Globus pallidus (tissue), 1 donor: Measurements from ENCODE around the gene CCNQ.
"Not testable (repeated sequence)": the region's sequence is repeated elsewhere in the genome, so short reads cannot be mapped to it uniquely, and the experiment has no call there.

Source experiments
- DNase-seq: peaks from one replicate; pipeline ENCODE4 v3.0.0-alpha.2; 2015; ENCODE audit warnings: low spot score

CCNQ gene

GRCh38 chrX:153623310-153624029 is 24.5 kb upstream of the CCNQ start:
- no peak for DNase-seq

- DNase-seq = no peak
These were observed 23.8 kb upstream of the CCNQ start for GRCh38 chrX:153622661-153623309.

DNA sequence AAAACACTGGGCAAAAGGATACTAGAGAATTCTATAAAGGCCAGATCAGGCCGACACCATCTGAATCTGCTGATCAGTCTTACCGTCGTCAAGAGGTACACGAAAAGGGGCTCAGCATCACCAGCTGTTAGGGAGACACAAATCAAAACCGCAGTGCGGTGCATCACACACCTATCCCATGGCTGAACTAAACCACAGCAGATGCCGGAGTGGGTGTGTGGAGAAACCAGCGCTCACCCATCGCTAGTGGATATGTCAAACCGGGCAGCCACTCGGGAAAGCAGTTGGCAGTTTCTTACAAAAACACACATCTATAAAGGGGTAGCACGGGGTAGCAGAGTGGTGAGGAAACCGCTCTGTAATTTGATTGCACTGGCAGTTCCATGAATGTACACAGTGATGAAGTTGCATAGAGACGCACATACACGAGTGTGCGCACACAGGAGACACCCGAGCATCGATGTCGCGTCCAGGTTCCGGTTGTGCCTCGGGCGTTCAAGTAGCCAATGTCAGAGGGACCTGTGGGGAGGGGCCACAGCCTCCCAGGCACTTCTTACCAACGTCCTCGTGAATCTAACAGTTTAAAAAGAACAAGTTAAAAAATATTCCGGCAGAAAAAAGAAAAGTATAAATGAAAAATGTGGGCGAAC is 23.1 kb upstream of the CCNQ start:
- no peak for DNase-seq

GRCh38 chrX:153620576-153620975 is 21.6 kb upstream of the CCNQ start:
- DNase-seq = no peak

DNA sequence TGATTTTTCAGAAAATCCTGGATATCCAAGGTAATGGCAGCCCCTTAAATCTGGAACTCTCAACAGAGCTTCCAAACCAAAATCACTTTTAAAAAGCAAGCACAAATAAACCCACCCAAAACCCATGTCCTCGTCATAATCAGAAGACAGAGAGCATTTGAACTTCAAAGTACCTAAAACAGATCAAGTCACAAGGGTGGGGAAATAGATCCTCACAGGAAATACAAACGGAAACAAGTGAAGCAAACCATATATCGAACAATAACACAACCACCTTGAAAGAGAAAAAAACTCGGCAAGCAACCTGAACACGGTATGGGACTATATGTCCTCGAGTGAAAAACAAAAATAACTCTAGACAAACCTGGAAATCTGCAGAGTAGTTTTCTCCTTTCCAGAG is 15.9 kb upstream of the CCNQ start:
- no peak for DNase-seq

DNA sequence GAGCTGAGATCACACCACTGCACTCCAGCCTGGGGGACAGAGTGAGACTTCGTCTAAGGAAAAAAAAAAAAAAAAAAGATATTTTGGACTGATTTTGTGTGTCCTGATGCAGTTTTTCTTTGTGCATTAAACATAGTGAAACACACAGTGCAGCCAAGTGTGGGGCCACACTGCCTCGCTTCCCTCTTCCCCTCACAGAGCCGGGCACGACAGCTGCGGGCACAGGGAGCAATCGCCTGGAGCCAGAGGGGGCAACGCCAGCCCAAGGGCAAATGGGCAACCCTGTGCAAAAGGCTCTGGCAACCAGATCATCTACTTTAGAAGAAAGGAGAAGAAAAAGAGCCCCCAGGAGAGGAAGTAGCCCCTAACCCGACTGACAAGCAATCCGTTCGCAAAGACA is 13.5 kb upstream of the CCNQ start:
- no peak for DNase-seq

GRCh38 chrX:153611298-153612095 is 12.6 kb upstream of the CCNQ start:
- DNase-seq = no peak

GRCh38 chrX:153610836-153611213 is 11.9 kb upstream of the CCNQ start:
- DNase-seq = peak; percentile 10

DNA sequence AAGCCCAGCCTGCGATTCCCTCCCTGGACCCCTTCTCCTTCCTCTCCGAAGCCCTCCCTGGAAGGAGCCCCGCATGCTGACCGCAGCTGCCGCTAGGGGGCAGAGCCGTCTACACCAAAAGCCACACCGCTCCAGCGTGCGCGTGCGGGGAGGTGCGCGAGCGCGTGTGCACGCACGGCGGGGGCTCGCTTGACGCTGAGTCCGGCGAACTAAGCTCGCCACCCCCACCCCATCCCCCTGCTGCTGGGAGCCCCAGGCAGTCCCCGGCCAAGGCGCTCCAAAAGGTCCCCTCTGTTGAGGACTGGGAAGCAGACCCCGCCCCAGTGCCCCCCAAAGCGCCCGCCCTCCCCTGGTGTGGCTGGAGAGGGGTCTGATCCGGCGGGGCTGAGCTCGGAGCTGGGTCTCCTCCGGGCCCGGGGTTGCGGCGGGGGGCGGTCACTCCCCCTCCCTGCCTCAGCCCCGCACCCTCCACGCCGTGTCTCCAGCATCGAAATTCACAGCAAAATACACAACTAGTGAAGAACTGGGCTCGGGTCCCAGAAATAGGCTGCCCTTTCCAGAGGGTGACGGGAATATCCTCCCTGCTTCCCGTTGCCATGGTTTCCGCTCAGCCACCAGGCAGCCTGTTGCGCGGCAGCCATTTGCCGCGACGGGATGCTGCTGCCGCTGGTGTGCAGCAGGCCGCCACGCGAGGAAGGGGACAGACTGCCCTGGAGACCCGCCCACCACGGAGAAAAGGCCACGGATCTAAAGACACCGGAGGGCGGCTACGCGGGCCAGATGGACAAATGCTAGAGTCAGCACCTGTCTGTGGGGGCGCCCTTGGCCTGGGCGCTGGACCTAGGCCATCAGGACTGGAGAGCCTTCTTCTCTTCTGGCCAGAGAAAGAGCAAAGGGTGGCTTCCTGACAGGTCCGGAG is 11.2 kb upstream of the CCNQ start:
- DNase-seq = peak; percentile 73

GRCh38 chrX:153608806-153609205 is 9.9 kb upstream of the CCNQ start:
- no peak for DNase-seq

- no peak for DNase-seq
These were observed 9.4 kb upstream of the CCNQ start for GRCh38 chrX:153608376-153608775.

DNA sequence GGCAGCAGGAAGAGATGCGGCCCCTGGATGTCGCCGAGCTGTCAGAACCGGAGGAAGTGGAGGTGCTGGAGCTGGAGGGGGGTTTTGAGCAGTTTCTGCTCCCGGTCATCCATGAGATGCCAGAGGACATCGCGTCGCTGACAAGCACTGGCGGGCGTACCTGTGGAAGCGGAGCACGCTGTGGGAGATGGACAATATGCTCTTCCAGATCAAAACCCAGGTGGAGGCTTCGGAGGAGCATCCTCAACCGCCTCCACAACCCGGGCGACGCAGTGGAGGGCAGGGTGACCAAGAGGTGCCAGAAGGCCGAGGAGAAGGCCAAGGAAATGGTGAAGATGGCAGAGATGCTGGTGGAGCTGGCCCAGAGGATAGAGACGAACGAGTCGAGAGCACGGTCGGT is 7.6 kb upstream of the CCNQ start:
- DNase-seq = no peak

DNA sequence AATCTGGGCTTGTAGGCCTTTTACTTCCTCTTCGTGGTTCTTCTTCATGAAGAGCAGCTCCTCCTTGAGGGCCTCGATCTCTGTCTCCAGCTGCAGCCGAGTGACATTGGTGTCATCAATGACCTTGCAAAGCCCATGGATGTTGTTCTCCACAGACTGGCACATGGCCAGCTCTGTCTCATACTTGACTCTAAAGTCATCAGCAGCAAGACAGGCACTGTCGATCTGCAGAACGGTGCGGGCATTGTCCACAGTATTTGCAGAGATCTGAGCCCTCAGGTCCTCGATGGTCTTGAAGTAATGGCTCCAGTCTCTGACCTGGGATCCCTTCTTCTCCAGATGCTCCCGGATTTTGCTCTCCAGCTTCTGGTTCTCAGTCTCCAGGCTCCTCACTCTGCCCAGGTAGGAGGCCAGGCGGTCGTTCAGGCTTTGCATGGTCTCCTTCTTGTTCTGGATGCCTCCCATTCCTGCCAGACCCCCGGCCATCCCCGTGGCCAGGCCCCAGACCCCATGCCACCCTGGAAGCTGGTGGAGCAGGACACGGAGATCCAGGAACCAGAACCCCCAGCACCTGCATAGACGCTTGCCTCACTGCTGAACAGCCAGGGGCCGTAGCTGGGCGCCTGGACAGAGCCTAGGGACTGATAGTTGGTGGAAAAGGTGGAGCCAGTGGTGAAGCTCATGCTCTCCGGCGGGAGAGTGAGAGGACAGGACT is 5.9 kb upstream of the CCNQ start:
- not testable (repeated sequence) for DNase-seq

DNA sequence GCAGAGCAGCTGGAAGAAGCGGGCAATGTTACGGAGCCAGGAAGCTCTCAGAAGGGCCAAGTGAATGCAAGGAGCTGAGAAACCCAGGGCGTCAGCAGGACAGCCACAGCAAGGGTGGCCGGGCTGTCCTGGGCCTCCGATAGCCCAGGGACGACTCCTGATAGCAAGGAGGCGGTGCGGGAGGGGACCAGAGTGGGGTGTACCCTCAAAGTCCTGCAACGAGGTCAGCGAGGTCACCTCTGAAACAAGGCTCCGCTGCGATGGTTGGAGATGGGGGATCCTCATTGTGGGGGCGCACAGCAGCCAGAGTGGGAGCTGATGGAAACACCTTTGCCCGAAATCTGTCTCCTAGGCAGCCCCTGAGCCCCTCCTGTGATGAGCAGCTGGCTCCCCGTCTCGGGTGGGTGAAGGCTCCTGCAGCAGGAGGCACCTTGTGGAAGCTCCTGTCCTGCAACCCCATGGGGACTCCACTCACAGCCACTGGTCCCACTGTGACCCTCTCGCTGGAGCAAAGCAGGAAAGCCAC is 4.3 kb upstream of the CCNQ start:
- no peak for DNase-seq

DNA sequence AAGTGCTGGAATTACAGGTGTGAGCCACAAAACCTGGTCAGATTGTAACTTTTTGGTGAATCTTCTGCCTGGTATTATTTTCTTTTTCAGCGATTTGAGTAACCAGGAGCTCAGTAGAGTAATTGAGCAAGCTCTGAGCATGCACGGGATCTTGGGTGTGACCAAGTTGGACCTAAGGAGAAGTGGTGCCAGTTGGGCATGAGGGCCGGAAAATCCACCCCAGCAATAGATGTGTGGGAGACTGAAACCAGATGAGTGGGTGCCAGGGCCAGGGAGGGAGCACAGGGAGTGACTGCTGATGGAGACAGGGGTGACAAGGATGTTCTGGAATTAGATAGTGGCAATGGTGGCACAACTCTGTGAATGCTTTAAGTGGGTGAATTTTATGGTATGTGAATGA is 3.7 kb upstream of the CCNQ start:
- DNase-seq = no peak

DNA sequence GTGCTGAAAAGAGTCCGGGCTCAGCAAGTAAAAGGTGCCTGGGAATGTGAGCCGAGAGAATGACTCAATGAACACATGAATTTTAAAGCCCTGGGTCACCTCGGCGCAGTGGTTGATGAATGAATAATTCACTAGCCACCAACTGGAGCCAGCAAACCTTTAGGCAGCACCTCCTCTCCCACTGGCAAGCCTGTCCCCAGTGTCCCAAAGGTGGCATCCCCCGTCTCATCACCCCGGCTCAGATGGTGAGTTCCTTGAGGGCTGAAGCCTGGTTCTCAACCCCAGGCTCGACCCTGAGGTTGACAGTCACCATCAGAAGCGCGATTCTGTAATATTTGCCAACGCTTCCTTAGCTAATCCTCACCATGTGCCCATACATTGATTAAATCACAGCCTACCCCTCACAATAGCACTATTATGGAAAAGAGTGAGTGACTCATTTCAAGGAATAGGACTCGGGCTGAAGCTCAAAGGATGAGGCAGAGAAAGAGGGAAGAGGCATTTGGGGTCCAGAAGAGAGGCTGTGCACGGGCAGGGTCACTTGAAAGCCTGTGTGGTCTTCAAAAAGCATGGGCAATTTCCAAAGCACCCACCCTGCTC is 2.7 kb upstream of the CCNQ start:
- no peak for DNase-seq

GRCh38 chrX:153600921-153601320 is 2.0 kb upstream of the CCNQ start:
- no peak for DNase-seq

DNA sequence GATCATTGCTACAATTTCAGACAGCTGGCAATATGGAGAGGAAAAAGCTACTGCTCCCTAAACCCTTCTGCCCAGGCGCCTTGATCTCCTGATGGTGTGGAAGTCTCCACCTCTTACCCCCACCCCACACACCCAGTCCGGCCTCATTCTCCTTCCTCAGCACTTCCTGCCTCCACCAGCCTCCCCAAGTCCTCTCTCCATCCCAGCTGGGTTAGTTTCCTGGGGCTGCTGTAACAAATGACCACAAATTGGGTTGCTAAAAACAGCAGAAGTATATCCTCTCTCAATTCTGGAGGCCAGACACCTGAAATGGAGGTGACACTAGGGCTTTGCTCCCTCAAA is 1.1 kb upstream of the CCNQ start:
- no peak for DNase-seq

GRCh38 chrX:153599192-153600031 is 473 bp upstream of the CCNQ start:
- peak; percentile 85 for DNase-seq
